HG03571 (cell line): ENCODE measurements around the gene MICB.
"Not testable (repeated sequence)": the region's sequence is repeated elsewhere in the genome, so short reads cannot be mapped to it uniquely, and the experiment has no call there.

Experiments used
- ATAC-seq: cut with Tn5 transposase; IDR thresholded peaks from one replicate; pipeline ENCODE4 v1.9.1; 2021; ENCODE audit not compliant: unreplicated experiment

MICB gene

DNA sequence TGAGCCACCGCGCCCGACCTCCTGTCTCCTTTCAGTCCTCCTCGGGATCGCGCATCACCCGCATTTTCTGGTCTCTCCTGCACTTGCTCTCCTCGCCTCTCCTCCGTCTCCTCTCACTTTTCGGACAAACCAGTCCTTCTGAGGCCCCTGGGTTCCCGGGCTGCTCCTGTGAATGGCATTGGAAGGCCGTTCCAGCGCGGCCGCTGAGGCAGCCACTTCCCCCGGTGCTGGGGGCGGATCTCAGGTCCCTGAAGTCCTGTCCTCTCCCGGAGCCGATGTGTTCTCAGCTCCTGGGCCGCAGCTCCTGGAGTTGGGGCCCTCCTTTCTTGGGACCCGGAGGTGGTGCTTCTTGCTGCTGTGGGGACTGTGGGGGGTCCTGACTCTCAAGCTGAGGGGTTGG, 803 bp downstream of the MICB start:
- no peak for ATAC-seq

DNA sequence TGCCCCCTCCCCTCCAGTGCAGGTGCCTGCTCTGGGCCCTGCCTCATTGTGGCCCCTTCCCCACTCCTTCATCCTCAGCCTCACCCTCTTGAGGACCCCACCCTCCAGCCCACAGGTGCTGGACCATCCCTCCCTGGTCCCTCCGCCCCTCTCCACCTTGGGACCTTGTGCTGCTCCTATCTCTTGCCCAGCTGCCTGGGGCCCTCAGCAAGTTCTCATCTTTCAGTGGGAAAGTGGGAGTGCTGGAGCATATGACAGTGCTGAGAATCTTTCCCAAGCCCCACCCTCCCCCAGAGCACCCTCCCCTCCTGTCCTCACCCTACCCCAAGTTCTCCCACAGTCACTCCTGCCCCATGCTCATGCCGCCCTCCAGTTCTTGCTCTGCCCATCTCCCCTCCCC, 1.7 kb downstream of the MICB start:
- not testable (repeated sequence) for ATAC-seq

DNA sequence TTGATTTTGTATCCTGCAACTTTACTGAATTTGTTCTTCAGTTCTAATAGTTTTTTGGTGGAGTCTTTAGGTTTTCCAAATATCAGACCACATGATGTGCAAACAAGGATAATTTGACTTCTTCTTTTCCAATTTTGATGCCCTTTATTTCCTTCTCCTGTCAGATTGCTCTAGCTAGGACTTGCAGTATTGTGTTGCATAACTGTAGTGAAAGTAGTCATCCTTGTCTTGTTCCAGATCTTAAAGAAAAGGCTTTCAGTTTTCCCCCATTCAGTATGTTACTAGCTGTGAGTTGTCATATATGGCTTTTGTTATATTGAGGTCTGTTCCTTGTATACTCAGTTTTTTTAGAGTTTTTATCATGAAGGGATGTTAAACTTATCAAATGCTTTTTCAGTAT, 4.6 kb downstream of the MICB start:
- no peak for ATAC-seq

DNA sequence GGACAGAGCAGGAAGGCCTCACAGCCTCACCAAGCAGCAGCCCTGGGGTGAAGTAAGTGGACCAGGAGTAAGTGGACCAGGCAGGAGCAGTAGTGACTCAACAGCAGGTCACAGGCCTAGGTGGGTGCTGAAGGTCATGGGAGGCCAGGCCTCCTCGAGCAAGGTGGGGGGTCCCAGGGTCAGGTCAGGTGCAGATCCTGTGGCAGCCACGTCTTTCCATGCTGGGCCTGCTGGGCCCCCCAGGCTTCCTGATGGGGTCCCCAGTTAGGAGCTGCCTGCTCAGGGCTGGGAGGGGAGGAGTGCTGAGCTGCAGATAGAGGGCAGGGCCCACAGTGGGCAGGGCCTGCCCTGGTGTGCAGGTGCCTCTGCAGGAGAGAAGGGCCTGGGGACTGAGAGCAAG, 11.1 kb downstream of the MICB start:
- not testable (repeated sequence) for ATAC-seq

DNA sequence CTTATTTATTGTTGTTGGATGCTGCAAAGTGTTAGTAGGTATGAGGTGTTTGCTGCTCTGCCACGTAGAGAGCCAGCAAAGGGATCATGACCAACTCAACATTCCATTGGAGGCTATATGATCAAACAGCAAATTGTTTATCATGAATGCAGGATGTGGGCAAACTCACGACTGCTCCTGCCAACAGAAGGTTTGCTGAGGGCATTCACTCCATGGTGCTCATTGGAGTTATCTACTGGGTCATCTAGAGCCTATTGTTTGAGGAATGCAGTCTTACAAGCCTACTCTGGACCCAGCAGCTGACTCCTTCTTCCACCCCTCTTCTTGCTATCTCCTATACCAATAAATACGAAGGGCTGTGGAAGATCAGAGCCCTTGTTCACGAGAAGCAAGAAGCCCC, 12.1 kb downstream of the MICB start:
- no peak for ATAC-seq

DNA sequence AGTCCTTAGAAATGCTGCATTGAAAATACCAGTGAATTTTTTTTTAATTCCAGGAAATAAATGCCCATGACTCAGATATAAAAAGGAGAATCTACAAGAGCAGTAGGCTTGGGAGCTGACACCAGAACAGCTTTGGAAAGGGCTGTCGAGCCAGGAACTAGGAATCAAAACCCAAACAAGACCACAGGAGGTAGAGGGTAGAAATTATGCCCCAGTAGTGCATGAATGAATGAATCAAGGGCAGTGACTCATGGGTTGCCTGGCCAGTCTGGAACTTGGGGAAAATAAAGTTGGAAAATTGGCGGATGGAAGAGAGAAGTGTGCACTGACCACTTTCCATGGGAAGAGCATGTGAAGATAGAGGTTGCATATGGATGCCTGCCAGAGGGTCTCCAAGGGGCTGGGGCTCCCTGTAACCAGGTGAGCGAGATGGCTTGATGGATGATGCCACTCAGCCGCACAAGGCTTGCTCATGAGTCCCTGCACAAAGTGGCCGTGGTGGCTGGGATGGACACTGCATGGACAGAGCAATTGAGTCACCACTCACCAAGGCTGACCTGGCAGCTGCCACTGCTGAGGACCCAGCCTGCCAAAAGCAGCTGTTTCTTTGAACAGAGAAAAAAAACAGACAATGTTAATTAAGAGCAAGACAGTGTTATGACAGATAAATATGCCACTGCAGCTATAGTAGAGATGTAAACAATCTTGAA, 15.7 kb downstream of the MICB start:
- no peak for ATAC-seq

DNA sequence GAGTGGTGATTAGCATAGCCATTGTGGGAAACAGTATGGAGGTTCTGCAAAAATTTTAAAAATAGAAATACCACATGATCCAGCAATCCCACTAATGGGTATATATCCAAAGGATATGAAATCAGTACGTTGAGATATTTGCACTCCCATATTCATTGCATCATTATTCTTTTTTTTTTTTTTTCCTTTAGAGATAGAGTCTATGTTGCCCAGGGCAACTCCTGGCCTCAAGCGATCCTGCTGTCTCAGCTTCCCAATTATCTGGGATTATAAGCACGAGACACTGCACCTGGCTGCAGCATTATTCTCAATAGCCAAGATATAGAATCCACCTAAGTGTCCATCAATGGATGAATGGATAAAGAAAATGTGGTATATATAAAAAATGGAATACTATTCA, 23.9 kb downstream of the MICB start:
- ATAC-seq, result no peak

DNA sequence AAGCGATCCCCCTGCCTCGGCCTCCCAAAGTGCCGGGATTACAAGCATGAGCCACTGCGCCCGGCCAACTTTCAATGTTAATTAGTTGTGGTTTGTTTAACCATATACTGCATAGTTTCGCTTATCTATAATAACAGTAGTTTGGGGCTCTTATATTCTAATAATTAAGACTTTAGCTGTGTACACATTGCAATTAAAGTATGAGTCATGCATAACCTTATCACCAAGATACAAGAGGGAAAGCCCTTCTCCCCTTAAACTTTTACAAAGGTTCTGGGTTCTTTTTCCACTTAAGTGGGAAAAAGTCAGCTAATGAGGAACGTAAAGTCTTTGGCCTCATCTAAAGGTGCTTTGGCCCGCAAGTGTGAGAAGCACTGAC, 27.6 kb downstream of the MICB start:
- ATAC-seq, result no peak

DNA sequence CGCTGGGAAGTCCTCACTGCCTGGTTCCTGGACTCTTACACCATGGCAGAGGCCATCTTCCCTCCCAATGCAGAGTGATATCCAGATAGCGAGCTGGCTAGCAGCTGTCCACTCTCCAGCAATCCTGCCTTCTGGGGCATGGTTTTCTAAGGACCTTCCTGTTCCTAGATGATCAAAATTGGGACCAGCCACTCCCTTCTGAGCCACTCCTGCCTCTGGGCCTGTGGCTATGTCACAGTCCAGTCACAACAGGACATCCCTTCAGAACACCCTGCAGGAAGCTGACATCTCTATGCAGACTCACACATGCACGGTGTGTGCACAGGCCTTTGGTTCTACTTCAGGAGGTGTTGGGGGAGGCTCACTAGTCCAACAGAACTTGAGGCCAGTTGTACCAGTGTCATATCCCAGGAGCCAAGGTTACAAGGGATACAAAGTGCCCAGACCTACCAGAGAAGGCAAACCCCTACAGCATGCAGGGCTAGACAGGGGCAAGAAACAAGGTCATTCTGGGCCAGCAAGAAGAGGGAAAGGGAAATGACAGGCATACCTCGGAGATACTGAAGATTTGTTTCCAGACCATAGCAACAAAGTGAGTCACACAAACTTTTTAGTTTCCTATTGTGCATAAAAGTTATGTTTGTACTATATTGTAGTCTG, 28.1 kb downstream of the MICB start:
- ATAC-seq, result no peak

DNA sequence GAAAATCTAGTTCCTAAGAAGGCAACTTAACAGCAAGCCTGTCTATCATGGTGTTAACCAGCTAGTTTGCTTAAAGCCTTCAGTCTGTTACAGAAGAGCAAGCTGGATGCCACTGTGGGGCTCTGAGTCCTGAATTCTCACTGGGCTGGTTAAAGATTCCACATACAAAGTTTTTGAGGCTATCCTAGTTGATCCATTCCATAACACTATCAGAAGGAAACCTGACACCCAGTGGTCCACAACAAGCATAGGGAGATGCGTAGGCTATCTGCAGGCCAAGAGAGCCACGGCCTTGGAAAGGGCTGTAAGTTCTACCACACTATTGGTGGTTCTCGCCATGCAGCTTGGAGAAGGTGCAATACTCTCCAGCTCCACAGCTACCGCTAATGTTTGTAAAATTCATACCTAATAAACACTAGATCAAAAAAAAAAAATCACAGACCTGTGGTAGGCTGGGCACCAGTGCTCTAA, 30.4 kb downstream of the MICB start:
- ATAC-seq, result no peak

DNA sequence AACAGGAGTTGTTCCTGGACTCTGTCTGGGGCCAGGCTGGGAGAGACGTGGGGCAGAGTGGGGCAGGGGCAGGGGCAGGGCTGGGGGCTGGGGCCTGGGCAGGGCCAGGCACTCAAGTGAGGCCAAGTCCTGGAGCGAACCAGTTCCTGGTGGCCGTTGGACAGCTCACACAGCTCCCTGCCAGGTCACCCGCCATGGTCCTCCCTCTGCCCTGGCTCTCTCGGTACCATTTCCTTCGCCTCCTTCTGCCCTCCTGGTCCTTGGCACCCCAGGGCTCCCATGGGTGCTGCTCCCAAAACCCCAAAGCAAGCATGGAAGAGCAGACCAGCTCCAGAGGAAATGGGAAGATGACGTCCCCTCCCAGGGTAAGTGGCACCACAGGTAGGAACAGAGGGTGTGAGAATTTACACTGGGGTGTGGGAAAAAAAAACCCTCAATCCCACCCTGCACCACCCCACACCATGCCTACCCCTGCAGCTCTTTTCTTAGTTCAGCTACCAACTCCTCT, 30.9 kb downstream of the MICB start, which contains the start of gene MCCD1:
TSS of gene MCCD1 (plus strand) at position 142 of the 508 bp plus-strand sequence. CDS start at position 195, 53 bp downstream.
- no peak for ATAC-seq

DNA sequence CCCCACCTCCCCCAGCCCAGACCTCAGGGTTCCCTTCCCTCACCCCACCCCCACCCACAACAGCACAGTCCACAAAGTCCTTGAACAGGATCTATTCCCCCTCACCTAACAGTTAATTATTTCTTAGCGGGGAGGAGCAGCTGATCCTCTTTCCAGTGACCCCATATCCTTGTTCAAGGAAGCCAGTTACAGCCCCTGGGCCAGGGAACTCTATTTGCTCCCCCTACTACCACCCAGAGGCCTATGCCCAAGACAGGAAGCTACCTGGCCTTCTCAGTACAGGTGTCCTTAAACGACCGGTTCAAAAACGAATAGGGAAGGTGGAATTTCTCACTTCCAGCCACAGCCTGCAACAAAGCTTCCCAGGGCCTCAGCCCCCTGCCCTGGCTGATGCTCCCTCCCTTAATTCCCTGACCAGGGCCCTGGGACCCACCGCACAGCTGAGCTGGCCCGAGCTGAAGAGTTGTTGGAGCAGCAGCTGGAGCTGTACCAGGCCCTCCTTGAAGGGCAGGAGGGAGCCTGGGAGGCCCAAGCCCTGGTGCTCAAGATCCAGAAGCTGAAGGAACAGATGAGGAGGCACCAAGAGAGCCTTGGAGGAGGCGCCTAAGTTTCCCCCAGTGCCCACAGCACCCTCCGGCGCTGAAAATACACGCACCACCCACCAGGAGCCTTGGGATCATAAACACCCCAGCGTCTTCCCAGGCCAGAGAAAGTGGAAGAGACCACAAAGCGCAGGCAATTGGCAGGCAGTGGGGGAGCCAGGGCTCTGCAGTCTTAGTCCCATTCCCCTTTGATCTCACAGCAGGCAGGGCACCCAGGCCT, 31.6 kb downstream of the MICB start:
- ATAC-seq, result no peak

DNA sequence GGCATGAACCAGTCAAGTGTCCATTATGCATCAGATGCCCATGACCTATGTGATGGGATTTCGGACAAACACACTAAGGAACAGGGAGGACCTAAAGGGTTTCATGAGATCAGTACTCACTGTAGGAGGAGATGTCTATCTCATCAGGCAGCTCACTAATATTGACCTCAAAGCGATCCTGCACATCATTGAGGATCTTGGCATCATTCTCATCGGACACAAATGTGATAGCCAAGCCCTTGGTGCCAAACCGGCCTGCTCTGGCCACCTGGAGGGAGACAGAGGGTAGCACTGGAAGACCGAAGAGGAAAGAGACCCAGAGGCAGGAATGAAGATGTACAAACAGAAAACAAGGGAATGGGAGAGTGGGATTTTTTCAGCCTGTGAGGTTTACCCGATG, 32.7 kb downstream of the MICB start:
- ATAC-seq, result no peak

DNA sequence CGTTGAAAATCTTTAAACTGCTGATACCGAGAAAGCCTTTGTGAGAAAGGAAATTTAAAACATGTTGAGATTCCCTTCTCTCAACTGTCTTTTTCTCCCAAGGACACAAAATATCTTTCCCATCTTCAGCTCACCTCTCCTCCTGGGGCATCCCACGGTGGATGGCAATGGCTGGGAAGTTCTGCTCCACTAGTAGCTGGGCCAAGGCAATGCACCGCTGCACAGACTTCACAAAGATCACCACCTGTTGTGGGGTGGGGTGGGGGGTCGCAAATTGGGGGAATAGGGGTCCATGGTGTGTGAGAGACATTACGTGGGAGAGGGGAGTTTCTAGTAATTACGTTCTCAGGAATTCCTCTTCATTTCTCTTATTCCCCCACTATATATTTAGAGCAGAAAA, 33.2 kb downstream of the MICB start:
- no peak for ATAC-seq

DNA sequence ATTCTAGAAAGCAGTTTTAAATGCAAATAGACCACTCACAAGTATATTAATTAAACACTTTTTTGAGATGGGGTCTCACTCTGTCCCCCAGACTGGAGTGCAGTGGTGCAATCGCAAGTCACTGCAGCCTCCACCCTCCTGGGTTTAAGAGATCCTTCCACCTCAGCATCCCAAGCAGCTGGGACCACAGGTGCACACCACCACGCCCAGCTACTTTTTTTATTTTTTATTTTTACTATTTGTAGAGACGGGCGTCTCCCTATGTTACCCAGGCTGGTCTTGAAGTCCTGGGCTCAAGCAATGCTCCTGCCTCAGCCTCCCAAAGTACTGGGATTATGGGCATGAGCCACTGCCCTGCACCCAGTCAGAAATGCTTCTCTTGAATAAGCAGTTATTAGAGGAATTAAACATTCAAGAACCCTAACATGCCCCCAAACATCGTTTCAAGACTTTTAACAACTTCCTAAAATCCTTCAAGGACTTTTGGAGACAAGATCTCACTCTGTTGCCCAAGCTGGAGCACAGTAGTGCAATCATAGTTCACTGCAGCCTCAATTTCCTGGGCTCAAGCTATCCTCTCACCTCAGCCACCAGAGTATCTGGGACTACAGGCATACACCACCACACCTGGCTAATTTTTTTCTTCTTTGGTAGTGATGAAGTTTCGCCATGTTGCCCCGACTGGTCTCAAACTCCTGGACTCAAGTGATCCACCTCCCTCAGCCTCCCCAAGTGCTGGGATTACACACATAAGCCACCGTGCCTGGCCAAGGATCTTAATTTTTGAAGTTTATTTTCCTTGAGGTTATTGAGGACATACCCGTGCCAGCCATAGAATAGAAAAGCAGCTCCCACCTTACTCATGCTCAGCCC, 34.1 kb downstream of the MICB start:
- no peak for ATAC-seq

DNA sequence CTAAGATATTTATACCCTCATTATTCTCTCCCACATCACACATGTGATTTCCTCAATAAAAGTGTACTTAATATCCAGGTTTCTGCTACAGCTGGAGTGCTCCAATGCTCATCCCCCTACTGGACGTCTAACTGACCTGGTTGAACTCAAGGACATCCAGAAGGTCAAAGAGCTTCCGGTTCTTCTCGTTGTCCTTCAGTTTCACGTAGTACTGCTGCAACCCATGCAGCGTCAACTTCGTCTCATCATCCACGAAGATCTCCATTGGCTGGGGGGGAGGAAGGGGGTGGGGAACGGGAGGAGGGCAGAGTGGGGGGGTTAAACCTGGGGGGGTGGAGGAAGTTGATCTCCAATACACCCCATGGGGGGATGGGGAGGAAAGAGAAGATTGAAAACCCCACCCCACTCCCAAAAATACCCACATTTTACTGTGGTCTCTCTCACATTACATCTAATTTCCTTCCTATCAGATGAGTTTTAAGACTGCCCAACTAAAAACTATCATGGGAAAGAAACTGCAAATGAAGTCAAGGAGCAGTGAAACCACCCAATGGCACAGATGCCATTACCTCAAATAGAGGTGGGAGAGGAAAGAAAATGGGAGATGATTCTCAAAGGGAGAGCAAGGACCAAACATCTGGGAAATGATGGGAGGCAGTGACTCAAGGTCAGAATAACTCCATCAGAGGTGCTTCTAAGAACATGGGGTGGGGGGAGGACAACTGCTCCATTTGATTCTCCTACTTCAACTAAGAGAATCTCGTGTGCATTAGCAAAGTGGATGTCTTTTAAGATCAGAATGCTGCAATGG, 34.9 kb downstream of the MICB start:
- no peak for ATAC-seq

DNA sequence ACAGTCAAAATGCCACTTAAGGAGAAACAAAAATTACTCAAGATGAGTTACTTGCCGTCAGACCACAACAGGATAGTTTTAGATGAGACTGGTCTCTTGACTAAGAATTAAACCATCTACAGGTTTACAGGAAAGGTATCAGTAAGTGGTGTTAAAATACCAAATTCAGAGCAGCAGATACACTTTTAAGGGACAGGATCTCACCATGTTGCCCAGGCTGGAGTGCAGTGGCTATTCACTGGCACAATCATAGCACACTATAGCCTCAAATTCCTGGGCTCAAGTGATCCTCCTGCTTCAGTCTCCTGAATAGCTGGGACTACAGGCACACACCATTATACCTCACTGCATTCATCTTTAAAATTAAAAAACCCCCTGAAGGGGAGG, 35.5 kb downstream of the MICB start:
- no peak for ATAC-seq

DNA sequence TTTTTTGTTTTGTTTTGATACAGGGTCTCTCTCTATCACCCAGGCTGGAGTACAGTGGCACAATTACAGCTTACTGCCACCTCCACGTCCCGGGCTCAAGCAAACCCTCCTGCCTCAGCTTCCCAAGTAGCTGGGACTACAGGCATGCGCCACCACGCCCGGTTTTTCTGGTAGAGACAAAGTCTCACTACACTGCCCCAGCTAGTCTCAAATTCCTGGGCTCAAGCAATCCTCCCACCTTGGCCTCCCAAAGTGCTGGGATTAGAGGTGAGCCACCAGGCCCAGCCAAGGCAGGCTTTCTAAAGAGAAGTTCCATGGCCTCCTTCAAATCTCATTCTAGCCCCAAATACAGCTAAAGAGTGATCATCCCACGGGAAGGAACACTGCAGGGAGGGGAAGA, 36.1 kb downstream of the MICB start:
- no peak for ATAC-seq

DNA sequence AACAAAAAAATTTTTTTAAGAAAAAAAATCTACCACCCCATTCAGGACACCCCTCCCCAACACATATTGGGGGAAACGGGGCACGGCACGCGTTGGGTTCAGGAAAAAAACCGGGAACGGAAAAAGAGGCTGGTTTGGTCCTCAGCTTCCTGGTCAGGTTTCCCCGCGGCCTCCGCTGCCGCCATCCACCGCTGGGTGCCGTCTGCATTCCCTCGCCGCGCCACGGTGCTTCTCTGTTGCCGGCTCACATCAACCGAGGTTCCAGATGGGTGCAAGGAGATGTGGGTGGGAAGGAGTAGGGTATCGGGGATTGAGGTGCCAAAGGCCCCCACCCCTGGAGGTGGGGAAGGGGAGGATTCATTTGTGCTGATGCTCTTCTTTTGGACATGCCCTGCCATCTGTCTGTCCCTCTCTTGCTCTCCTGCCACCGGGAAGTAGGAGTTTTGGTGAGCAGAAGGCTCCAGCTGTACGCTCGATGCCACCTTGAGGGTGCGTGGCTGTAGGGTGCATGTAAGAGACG, 36.6 kb downstream of the MICB start:
- ATAC-seq, result no peak
